GM19395 (cell line): ENCODE results near the gene GUCY1A1.
A peak's percentile ranks its signal among the peaks of the same experiment; 100 is the strongest.

Experiments
- ATAC-seq: cut with Tn5 transposase; IDR thresholded peaks from one replicate; pipeline ENCODE4 v1.9.1; 2021; ENCODE audit warnings: mild to moderate bottlenecking, moderate library complexity; ENCODE audit not compliant: unreplicated experiment

The GUCY1A1 gene

GRCh38 chr4:155734065-155734464 is 67.4 kb downstream of the GUCY1A1 start:
- no peak for ATAC-seq

GRCh38 chr4:155734951-155735350 is 68.3 kb downstream of the GUCY1A1 start:
- no peak for ATAC-seq

GRCh38 chr4:155735496-155735895 is 68.8 kb downstream of the GUCY1A1 start:
- ATAC-seq: no peak

DNA sequence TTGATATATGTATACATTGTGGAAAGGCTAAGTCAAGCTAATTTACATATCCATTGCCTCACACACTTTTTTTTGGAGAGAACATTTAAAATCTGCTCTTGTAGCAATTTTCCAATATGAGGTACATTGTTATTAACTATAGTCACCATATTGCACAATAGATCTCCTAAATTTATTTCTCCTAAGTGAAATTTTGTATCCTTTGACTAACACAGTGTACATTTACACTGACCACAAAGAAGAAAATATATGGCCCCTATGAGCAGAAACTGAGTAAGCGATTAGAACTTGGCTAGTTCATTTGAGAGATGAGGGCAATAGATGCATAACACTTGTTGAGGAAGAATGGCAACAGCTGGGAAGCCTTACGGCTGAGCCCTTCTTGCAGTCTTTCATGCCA is 71.9 kb downstream of the GUCY1A1 start:
- no peak for ATAC-seq

DNA sequence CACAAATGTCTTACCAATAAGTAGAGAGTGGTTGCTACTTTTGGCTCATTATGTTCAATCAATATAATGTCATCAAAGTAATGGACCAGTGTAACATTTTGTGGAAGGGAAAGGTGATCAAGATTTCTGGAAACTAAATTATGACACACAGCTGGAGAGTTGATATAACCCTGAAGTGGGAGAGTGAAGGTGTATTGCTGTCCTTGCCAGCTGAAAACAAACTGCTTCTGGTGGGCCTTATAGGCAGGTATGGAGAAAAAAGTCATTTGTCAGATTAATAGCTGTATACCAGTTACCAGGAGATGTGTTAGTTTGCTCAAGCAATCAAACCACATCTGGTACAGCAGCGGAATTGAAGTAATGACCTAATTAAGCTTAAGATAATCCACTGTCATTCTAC is 74.9 kb downstream of the GUCY1A1 start:
- no peak for ATAC-seq

GRCh38 chr4:155742310-155743015 is 75.8 kb downstream of the GUCY1A1 start:
- no peak for ATAC-seq

- no peak for ATAC-seq
Measured at GRCh38 chr4:155745984-155746383, 79.3 kb downstream of the GUCY1A1 start.

DNA sequence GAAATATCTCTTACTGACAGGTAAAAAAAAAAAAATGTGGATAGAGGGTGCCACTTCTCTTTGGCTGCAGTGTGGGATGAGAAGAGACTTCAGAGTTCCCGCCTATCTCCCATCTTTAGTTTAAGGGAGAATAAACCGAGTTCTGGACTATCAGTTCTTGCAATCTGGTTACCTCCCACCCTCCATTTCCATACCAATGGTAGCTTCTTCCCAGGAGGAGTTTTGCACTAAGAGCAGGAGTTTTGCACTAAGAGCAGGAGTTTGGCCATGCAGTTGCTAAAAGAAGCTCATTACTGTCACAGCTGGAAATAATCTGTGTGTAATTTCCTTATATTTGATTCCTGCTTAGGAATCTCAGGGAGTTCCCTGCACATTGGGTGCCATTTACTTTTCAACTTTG is 81.4 kb downstream of the GUCY1A1 start:
- no peak for ATAC-seq

DNA sequence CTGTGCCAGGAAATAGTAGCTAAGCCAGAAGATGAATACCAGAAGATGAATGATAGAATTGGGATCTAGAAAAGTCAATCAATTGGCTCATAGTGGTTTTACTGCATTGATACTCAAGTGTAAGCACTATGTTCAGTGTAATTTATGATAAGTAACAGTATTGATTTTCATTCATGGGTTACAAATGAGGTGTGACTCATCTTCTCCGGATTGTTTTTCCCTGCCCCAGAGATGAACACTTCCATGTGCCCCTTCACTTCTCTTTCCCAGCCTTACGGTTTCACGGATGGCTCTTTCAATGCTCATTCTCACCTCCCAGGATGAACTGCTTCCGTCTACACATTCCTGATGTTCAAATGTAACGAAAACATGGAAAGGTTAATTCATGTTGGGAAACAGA is 82.4 kb downstream of the GUCY1A1 start:
- no peak for ATAC-seq

GRCh38 chr4:155751569-155751968 is 84.9 kb downstream of the GUCY1A1 start:
- ATAC-seq: no peak

GRCh38 chr4:155757745-155758265 is 91.2 kb downstream of the GUCY1A1 start:
- no peak for ATAC-seq

- peak; percentile 98 for ATAC-seq
Measured at GRCh38 chr4:155758481-155759371, 92.1 kb downstream of the GUCY1A1 start, which contains the start of gene GUCY1B1. TSS of gene GUCY1B1 (plus strand) at chr4:155759021. CDS start at chr4:155759141, 120 bp downstream.

GRCh38 chr4:155759372-155760252 is 93.0 kb downstream of the GUCY1A1 start:
- peak; percentile 22 for ATAC-seq

- no peak for ATAC-seq
Measured at GRCh38 chr4:155761047-155761446, 94.4 kb downstream of the GUCY1A1 start.

DNA sequence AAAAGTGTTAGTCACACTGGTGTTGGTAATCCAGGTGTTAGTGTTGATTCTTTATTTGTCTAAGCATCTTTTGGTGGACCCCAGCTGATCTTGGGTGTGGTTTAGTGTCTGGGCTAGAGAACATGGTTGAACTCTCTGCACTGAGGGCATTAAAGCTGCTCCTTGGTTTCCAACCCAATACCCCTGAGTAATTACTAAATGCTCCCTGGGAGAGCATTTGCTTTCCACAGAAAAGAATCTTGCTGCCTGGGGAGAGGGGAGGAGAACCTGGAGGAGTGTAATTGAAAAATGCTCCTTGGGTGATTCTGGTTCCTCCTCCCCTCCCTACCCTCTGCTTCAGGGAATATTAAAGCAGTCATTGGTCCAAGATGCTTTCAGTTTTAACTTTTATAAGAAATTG is 95.3 kb downstream of the GUCY1A1 start:
- ATAC-seq: no peak

- no peak for ATAC-seq
Measured at GRCh38 chr4:155762334-155762733, 95.7 kb downstream of the GUCY1A1 start.

GRCh38 chr4:155763551-155763950 is 96.9 kb downstream of the GUCY1A1 start:
- no peak for ATAC-seq

- ATAC-seq: no peak
Measured at GRCh38 chr4:155765149-155765548, 98.5 kb downstream of the GUCY1A1 start.

- no peak for ATAC-seq
Measured at GRCh38 chr4:155766622-155767021, 100.0 kb downstream of the GUCY1A1 start.

DNA sequence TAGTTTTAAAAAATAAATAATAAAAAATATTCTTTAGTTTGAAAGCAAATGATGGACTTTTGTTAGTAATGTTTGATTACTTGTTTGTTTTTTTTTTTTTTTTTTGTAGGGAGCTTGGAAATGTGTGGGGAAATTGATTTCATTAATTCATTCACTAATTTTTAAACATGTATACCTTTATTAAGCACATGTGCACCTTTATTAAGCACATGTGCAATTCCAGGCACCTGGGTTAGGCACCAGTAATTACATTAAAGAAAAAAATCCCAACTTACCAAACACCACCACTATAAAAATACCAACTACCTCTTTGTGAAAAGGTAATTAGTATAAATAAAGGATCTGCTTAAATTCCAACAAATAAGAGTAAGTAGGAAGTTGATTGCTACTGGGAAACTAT is 101.7 kb downstream of the GUCY1A1 start:
- ATAC-seq: no peak

DNA sequence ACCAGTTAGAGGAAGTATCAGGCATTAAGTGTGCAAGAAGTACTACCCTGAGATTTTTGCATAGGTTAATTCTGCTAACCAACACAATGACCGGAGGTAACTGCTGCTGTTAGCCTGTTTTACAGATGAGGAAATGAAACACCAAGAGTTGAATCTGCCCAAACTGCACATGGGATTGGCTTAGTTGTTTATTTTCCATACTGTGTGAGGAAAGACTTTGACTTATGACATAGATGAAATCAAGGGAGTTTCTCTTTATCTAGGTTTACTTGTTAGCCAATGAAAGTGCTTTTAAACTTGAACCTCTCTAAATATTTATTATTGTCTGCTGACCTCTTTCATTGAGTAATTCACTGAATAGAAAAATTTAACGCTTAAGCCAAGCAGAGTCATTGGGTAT is 102.4 kb downstream of the GUCY1A1 start:
- peak; percentile 75 for ATAC-seq
